Measurements from ENCODE around the gene MAD2L1BP. TPM values are rescaled to one million over a fixed set of nuclear protein-coding genes. Genes with fewer than 3 reads are reported as not detected.
A peak's percentile ranks its signal among the peaks of the same experiment; 100 is the strongest.

MAD2L1BP gene
- total RNA-seq, 4 donors from 2014 or later, result 15.6 to 36.6 (median 23.0) TPM

DNA sequence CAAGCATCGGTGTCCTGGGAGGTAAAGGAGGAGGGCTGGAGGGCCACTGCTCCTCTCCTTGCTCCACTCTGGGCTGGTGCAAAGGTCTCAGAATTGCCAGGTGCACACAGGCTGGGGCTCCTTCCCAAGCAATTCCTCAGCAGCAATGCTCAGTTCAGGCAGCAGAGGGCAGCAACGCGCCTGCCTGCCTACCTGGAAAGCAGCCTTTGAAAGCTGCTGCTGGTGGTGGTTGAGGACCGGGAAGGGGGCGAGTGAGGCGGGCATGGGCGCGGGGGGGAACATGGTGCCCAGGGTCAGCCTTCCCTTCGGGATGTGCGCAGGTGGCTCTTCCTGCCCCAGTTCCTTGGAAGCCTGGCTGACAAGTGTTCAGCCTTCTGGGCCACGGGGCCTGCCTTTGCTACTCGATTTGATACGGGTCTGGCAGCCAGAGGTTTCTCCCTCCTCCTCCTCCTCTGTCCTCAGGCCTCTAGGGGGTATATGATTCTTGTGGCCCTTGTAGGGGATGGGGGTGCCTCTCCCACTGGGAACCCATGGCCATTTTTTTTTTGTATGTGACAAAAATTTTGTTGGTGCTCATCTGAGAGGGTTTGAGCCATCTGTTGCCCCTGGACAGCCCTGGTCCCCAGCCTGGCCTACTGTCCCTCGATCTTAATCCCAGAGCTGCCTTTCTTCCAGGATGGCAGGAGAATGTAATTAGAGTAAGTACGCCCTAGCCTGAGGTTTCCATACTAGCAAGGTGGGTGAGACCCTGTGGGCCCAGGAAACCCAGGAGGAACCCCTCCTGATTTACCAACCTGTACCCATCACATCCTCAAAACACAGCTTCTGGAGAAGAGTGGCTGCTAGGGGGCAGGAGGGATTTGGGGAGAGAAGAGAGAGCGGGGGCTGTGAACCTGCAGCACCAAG is 31.9 kb downstream of the MAD2L1BP start:
- Histone ChIP-seq H3K4me1 (peaks cover 0 to 55% (median 27%) of the 10 kb centered on the region in 3 donors), H3K27me3 (no peaks in the 10 kb centered on the region), H3K9me3 (no peaks in the 10 kb centered on the region), H3K36me3 (peaks cover 0 to 25% of the 10 kb centered on the region in 2 donors), H3K4me3 (no peak overlapping the region), H3K27ac (peak overlapping the region in 1 of 4 donors; percentile 48)
- ATAC-seq, result peak; percentile 59
- peak; percentile 27 for TF ChIP-seq POLR2AphosphoS5 (IDR thresholded peaks at IDR 0.05)
- TF ChIP-seq CTCF (IDR thresholded peaks at IDR 0.05), result peak in 3 of 4 experiments; percentile 88 to 99 (median 93)
- TF ChIP-seq EP300 (IDR thresholded peaks at IDR 0.05), result no peak
- WGBS, 2 donors (ENCODE audit: low coverage in 1 of 2), result 0 to 15% methylated on average over 2 to 4 of the region's 16 CpGs

DNA sequence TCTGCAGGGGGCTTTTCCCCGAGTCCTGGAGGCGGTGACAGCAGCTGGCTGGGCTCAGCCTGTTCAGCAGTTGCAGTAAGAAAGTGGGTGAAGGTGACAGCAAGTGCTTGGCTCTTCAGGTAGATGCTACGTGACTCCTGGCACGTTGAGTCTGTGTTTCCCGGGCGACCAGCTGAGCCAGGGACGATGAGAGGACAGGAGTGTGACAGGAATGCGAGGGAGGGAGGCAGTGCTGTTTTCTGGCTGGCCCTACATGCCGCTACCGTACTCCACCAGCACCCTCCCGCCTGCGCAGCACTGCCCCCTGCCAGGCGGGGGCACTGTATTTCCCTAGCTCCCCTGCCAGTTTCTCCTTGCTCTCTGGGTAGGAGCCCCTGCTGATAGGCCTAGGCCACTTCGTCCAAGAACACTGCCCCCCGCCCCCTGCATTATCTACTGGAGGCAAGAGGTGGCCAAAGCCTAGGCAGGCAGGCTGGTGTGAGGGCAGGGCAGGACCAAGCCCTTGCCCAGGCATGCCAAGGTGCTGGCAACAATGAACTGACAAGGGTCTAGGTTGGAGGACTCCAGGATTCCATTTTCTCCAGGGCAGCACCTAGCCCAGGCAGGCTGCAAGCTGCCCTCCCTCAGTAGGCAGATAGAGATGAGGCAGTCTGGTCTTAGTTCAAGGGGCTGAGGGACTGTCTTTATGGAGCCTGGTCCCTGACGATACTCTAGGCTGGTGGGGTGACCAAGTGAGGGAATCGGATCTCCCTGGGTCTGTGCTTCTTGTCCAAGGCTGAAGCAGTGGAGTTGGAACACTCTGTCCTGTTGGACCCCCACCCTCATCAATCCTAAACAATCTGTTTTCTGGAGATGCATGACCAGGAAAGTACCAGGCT is 32.8 kb downstream of the MAD2L1BP start:
- peak in 3 of 4 experiments; percentile 27 to 63 (median 37) for TF ChIP-seq CTCF (IDR thresholded peaks at IDR 0.05)
- no peak for TF ChIP-seq POLR2AphosphoS5 (IDR thresholded peaks at IDR 0.05)
- TF ChIP-seq EP300 (IDR thresholded peaks at IDR 0.05), result no peak

GRCh38 chr6:43669050-43669921 is 33.6 kb downstream of the MAD2L1BP start:
- Histone ChIP-seq H3K4me1 (peaks cover 0 to 65% (median 27%) of the 10 kb centered on the region in 3 donors), H3K4me3 (no peak overlapping the region), H3K27ac (peak overlapping the region in 3 of 4 donors; percentile 43 to 54 (median 48)), H3K27me3 (no peaks in the 10 kb centered on the region), H3K9me3 (no peaks in the 10 kb centered on the region), H3K36me3 (peaks cover 0 to 41% of the 10 kb centered on the region in 2 donors)
- no peak for TF ChIP-seq POLR2A (IDR thresholded peaks at IDR 0.05)
- TF ChIP-seq EP300 (IDR thresholded peaks at IDR 0.05), result no peak
- TF ChIP-seq POLR2AphosphoS5 (IDR thresholded peaks at IDR 0.05), result no peak
- no peak for TF ChIP-seq CTCF (IDR thresholded peaks at IDR 0.05)
- peak; percentile 59 for ATAC-seq
- WGBS, 2 donors (ENCODE audit: low coverage in 1 of 2), result 23% methylated on average over 4 of the region's 15 CpGs; no CpG with 5 or more reads in 1 of the 2 donors

More for the DNA sequence above, 32.8 kb downstream of the MAD2L1BP start:
- peaks cover 0 to 64% (median 27%) of the 10 kb centered on the region in 3 donors for H3K4me1 ChIP-seq
- 4% methylated on average over 4 of the region's 17 CpGs; no CpG with 5 or more reads in 1 of the 2 donors for WGBS, 2 donors (ENCODE audit: low coverage in 1 of 2)
- H3K36me3 ChIP-seq, result peaks cover 0 to 32% of the 10 kb centered on the region in 2 donors
- ATAC-seq, result peak; percentile 32
- no peaks in the 10 kb centered on the region for H3K9me3 ChIP-seq
- no peaks in the 10 kb centered on the region for H3K27me3 ChIP-seq
- H3K4me3 ChIP-seq, result no peak overlapping the region
- peak overlapping the region in 3 of 4 donors; percentile 43 to 54 (median 48) for H3K27ac ChIP-seq

- no peak for ATAC-seq
- no peaks in the 10 kb centered on the region for H3K27me3 ChIP-seq
- peak overlapping the region in 3 of 4 donors; percentile 43 to 54 (median 48) for H3K27ac ChIP-seq
- no peak for TF ChIP-seq EP300 (IDR thresholded peaks at IDR 0.05)
- TF ChIP-seq CTCF (IDR thresholded peaks at IDR 0.05), result no peak
- no peak for TF ChIP-seq POLR2A (IDR thresholded peaks at IDR 0.05)
- TF ChIP-seq POLR2AphosphoS5 (IDR thresholded peaks at IDR 0.05), result no peak
- no peak overlapping the region for H3K4me3 ChIP-seq
- H3K4me1 ChIP-seq, result peaks cover 0 to 65% (median 27%) of the 10 kb centered on the region in 3 donors
- 60 to 80% methylated on average over 2 to 5 of the region's 6 CpGs for WGBS, 2 donors (ENCODE audit: low coverage in 1 of 2)
- H3K9me3 ChIP-seq, result no peaks in the 10 kb centered on the region
- peaks cover 0 to 48% of the 10 kb centered on the region in 2 donors for H3K36me3 ChIP-seq
These were observed 34.4 kb downstream of the MAD2L1BP start for GRCh38 chr6:43669922-43670622.

All from gastroesophageal sphincter (tissue), 4 donors.